GM21423 (cell line): Measurements from ENCODE around the gene ZNF609.
A peak's percentile ranks its signal among the peaks of the same experiment; 100 is the strongest.

Experiments used
- ATAC-seq: cut with Tn5 transposase; IDR thresholded peaks from one replicate; pipeline ENCODE4 v1.9.1; 2021; ENCODE audit warnings: mild to moderate bottlenecking, moderate library complexity; ENCODE audit not compliant: unreplicated experiment

Gene ZNF609, protein sequence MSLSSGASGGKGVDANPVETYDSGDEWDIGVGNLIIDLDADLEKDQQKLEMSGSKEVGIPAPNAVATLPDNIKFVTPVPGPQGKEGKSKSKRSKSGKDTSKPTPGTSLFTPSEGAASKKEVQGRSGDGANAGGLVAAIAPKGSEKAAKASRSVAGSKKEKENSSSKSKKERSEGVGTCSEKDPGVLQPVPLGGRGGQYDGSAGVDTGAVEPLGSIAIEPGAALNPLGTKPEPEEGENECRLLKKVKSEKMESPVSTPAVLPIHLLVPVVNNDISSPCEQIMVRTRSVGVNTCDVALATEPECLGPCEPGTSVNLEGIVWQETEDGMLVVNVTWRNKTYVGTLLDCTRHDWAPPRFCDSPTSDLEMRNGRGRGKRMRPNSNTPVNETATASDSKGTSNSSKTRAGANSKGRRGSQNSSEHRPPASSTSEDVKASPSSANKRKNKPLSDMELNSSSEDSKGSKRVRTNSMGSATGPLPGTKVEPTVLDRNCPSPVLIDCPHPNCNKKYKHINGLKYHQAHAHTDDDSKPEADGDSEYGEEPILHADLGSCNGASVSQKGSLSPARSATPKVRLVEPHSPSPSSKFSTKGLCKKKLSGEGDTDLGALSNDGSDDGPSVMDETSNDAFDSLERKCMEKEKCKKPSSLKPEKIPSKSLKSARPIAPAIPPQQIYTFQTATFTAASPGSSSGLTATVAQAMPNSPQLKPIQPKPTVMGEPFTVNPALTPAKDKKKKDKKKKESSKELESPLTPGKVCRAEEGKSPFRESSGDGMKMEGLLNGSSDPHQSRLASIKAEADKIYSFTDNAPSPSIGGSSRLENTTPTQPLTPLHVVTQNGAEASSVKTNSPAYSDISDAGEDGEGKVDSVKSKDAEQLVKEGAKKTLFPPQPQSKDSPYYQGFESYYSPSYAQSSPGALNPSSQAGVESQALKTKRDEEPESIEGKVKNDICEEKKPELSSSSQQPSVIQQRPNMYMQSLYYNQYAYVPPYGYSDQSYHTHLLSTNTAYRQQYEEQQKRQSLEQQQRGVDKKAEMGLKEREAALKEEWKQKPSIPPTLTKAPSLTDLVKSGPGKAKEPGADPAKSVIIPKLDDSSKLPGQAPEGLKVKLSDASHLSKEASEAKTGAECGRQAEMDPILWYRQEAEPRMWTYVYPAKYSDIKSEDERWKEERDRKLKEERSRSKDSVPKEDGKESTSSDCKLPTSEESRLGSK (N-terminal part only)

DNA sequence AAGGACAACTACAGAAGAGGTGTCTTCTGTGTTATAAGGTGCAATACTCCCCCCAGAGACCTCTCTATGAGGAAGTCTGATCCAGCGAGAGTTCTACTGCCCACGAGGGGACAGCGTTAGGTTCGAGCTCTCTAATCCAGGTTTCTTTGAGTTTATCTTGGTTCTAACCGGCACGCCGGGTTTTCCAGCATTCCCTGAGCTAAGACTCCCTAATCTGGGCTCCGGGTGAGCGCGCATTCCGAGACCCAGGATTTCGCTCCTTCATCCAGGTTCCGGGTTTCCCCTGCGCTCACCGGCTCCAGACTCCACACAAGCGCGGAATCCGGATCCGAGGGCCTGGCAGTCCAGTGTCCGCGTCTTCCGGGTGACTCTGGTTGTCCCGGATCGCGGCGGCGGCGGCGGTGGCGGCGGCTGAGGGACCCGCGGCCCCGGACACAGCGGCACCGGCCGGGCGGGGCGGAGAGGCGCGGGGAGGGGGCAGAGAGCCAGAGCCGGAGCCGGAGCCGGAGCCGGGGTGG lies at the start of gene ZNF609:
TSS of gene ZNF609 (plus strand) at position 373 of the 518 bp plus-strand sequence. CDS start 38,842 bp downstream, outside the sequence.
- ATAC-seq = peak; percentile 45

- ATAC-seq = no peak
Observed at GRCh38 chr15:64412216-64412615, 48.2 kb upstream of the ZNF609 start.

DNA sequence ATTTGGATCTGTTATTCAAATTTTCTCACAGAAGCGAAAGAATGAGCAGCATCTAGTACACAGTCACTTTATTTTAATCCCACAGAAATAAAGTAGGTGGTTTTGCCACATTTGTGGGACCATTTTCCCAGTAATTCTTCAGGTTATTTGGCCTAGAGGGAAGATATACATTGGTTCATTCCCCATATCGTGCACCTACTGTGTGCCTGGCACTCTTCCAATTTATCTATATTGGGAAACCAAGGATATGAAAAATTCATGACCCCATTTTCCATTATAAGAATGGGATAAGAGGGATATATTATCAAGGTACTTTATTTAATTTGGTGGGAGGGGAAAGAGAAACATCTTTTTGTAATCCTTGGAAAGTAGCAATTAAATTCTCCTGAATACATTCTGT lies 37.7 kb upstream of the ZNF609 start:
- no peak for ATAC-seq

- ATAC-seq = no peak
Observed at GRCh38 chr15:64423970-64424369, 36.4 kb upstream of the ZNF609 start.

- ATAC-seq = no peak
Observed at GRCh38 chr15:64425221-64425620, 35.2 kb upstream of the ZNF609 start.

- no peak for ATAC-seq
Observed at GRCh38 chr15:64426845-64427465, 33.4 kb upstream of the ZNF609 start.

- ATAC-seq = no peak
Observed at GRCh38 chr15:64429448-64429847, 30.9 kb upstream of the ZNF609 start.

- peak; percentile 57 for ATAC-seq
Observed at GRCh38 chr15:64430000-64430735, 30.2 kb upstream of the ZNF609 start.

- no peak for ATAC-seq
Observed at GRCh38 chr15:64437982-64438381, 22.4 kb upstream of the ZNF609 start.

GRCh38 chr15:64438653-64439447 lies 21.5 kb upstream of the ZNF609 start:
- no peak for ATAC-seq

DNA sequence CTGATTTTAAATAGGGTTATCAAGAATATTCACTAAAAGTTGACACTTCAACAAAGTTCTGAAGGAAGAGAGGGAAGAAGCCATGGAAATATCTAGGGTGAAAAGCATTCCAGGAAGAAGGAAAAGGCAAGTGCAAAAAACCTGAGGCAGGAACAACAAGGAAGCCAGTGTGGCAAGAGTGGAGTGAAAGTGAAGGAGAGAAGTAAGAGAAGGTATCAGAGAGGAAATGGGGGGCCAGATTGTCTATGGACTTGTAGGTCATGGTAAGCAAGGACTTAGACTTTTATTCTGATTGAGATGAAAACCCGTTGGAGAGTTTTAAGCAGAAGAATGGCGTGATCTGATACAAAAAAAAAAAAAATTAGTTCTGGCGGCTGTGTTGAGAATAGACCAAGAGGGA lies 18.5 kb upstream of the ZNF609 start:
- ATAC-seq = no peak

- no peak for ATAC-seq
Observed at GRCh38 chr15:64443016-64443415, 17.4 kb upstream of the ZNF609 start.

DNA sequence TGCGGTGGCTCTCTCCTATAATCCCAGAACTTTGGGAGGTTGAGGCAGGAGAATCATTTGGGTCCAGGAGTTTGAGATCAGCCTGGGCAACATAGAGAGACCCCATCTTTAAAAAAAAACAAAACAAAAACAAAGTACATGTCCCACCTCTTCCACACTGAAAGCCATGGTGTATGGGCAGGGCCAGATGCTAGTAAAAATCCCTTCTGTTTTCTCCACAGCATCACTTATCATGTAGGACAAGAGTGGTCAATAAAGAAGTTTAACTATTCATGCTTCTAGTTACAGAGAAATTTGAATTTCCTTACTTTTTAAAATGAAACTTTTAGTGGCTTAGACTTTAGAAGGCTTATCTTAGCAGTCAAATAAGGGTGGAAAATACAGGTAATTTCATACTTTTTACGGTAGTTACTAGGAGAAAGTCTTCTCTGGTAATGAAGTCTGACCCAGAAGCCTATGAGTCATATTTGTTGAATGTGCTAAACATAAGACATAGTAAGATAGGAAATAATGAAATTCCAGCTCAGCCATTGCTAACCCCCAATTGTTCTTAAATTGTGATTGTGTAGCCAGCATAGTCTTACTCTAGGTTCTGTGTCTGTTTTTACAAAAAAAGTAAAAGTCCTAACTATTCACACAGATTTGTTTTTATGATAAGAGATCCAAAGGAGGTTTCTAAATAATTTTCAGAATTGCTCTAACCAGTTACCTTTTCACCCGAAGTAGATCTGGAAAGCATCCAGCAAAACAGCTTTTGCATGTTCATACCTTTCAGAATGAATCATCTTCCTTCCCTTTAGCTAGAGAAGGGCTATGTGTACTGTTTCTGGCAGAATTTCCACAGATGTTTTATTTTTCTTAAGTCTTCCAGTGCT lies 16.4 kb upstream of the ZNF609 start:
- ATAC-seq = peak; percentile 59

DNA sequence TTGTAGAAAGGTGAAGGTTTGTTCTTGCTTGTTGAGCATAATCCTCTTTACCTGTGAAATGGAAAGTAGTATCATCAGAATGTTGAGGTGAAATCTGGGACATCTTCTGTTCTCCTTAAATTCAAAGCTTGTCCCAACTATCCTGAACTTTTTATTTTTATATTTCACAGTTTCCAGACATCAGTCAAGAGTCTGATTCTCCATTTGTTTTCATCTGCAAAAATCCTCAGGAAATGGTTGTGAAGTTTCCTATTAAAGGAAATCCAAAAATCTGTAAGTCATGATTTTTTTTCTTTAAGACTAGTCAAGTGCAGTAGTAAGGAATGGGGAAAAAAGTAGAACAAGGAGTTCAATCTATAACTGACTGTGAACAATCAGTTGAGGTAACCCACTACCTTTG lies 15.5 kb upstream of the ZNF609 start:
- ATAC-seq = no peak

DNA sequence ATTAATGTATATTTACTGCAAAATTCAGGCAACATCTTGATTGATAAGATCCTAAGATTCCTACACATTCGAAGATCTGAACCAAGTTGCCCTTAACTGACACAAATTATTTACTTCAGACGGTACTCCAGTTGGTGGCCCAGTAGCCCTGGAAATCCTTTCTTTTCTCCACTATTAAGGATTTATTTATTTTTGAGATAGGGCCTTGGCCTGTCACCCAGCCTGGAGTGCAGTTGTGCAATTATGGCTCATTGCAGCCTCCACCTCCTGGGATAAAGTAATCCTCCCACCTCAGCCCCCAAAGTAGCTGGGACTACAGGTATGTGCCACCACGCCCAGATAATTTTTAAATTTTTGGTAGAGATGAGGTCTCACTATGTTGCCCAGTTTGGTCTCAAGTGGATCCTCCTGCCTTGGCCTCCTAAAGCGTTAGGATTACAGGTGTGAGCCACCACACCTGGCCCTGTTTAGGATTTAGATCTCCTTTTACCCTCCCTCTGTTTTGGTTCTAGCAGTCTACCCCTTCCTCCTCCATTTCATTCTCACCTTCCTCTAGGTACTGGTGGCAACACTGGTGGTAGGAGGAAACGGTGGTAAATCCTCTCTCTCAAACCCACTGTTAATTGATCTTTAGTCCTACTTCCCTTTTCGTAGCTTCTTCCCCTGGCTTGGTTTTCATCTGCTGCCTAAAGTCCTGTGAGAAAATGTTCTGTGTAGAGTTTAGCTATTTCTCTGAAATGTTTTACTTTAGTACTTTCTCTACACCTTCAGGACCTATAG lies 12.7 kb upstream of the ZNF609 start:
- peak; percentile 47 for ATAC-seq

GRCh38 chr15:64452988-64453688 lies 7.2 kb upstream of the ZNF609 start:
- no peak for ATAC-seq

GRCh38 chr15:64453689-64454037 lies 6.7 kb upstream of the ZNF609 start:
- ATAC-seq = no peak
